K562 (cell line): Measurements from ENCODE around the gene MOB3B. TPM values are rescaled to one million over a fixed set of nuclear protein-coding genes. Genes with fewer than 3 reads are reported as not detected.

Experiments used
- ATAC-seq: fragments of 200-7000 bp; cut with Tn5 transposase; 3 replicates; pipeline ENCODE4 v1.9.1; 2020; ENCODE audit warnings: moderate library complexity
- BruUV-seq: library from RNA; stranded (reverse); fragments of 400-500 nt; replicated peaks from 2 replicates; lab custom pipeline; 2021; lab: Mats Ljungman, UMichigan
- CTCF ChIA-PET: fragments of 300-600 bp; formaldehyde crosslinking; extraction: SDS; loops from one replicate; lab custom pipeline; 2021; ENCODE audit warnings: low intra/inter-chr PET ratio; lab: Yijun Ruan, JAX
- POLR2A ChIA-PET: fragments of 300-600, 350-650 bp; sonication (Branson Sonifier 250); formaldehyde crosslinking; extraction: SDS; loops from one replicate; lab custom pipeline; 2021; ENCODE audit warnings: antibody characterized with exemption, inconsistent platforms; lab: Yijun Ruan, JAX
- DNase-seq, 4 experiments: peaks; one replicate each; pipeline versions ENCODE4 v3.0.0 to v3.0.0-alpha.2; 2011 to 2018; ENCODE audit warnings: low spot score in 3 of 4, mixed read lengths in 3 of 4; ENCODE audit errors: extremely low read depth in 1 of 4
- FAIRE-seq: peaks from 2 replicates; lab custom pipeline; 2011; peaks lifted over from hg19 to GRCh38; lab: Jason Lieb, UNC
- H2AFZ ChIP-seq: 2 replicates; pipeline ENCODE4 v1.6.0; 2011; ENCODE audit warnings: low read depth, low read length, control low read depth, inconsistent platforms
- H3K27ac ChIP-seq: fragments of 200-600 bp; 3 replicates; pipeline ENCODE4 v1.8.0; 2011; ENCODE audit warnings: low read depth, mild to moderate bottlenecking, control low read depth, inconsistent platforms, low read length, moderate library complexity, mixed read lengths; ENCODE audit errors: extremely low read depth
- H3K27me3 ChIP-seq, 2 experiments: fragments of 300-600 bp in 1 of 2; 2 replicates in 1 of 2; 3 replicates in 1 of 2; pipeline versions ENCODE4 v1.6.0 to v1.8.0; 2011; ENCODE audit warnings: inconsistent platforms in 2 of 2, low read length in 2 of 2, mild to moderate bottlenecking in 1 of 2, mixed read lengths in 1 of 2, moderate library complexity in 1 of 2; ENCODE audit not compliant: control insufficient read depth in 2 of 2, insufficient read depth in 2 of 2
- H3K36me3 ChIP-seq: fragments of 300-600 bp; 3 replicates; pipeline ENCODE4 v1.8.0; 2011; ENCODE audit warnings: mild to moderate bottlenecking, low read length, inconsistent platforms; ENCODE audit not compliant: control insufficient read depth, insufficient read depth
- H3K4me1 ChIP-seq, 2 experiments: fragments of 200-600 bp in 1 of 2; replicated peaks in 1 of 2; 2 replicates in 1 of 2; 3 replicates in 1 of 2; pipeline versions ENCODE4 v1.5.1 to v1.8.0; 2011; ENCODE audit warnings: inconsistent platforms in 2 of 2, low read length in 2 of 2, mild to moderate bottlenecking in 1 of 2, mixed read lengths in 1 of 2, moderate library complexity in 1 of 2; ENCODE audit not compliant: control insufficient read depth in 2 of 2, insufficient read depth in 2 of 2
- H3K4me2 ChIP-seq: 2 replicates; pipeline ENCODE4 v1.6.1; 2011; ENCODE audit warnings: low read length, control low read depth, inconsistent platforms, mixed read lengths; ENCODE audit not compliant: insufficient read depth
- H3K4me3 ChIP-seq: fragments of 200-600 bp; sonication (generic), shearing (Covaris generic); 2 replicates; pipeline ENCODE4 v1.5.1; 2016; ENCODE audit warnings: control low read depth, inconsistent platforms
- H3K79me2 ChIP-seq: fragments of 200-600 bp; 3 replicates; pipeline ENCODE4 v1.8.0; 2011; ENCODE audit warnings: low read length, inconsistent platforms; ENCODE audit not compliant: control insufficient read depth, insufficient read depth
- H3K9ac ChIP-seq, 2 experiments: 2 replicates each; pipeline versions ENCODE4 v1.6.0 to v1.6.1; 2011; ENCODE audit warnings: low read depth in 2 of 2, low read length in 2 of 2, control low read depth in 1 of 2, inconsistent platforms in 1 of 2, mild to moderate bottlenecking in 1 of 2, mixed read lengths in 1 of 2; ENCODE audit not compliant: insufficient read depth in 1 of 2
- H3K9me1 ChIP-seq: one replicate; pipeline ENCODE4 v1.6.0; 2011; ENCODE audit warnings: inconsistent platforms, mild to moderate bottlenecking, low read length, moderate library complexity; ENCODE audit not compliant: control insufficient read depth, insufficient read depth
- H3K9me3 ChIP-seq: replicated peaks from 2 replicates; pipeline ENCODE4 v1.5.1; 2011; ENCODE audit warnings: low read depth, low read length, inconsistent platforms; ENCODE audit not compliant: control insufficient read depth, insufficient read depth
- H4K20me1 ChIP-seq: replicated peaks from 2 replicates; pipeline ENCODE4 v1.6.1; 2011; ENCODE audit warnings: low read length, inconsistent platforms, mixed read lengths; ENCODE audit not compliant: control insufficient read depth, insufficient read depth
- ATF3 ChIP-seq, 2 experiments: fragments of 450-650 bp in 1 of 2; sonication (generic) in 1 of 2; formaldehyde crosslinking in 1 of 2; IDR thresholded peaks in 1 of 2; conservative IDR thresholded peaks in 1 of 2; 2 replicates each; pipeline versions ENCODE4 v1.6.1 to v1.8.1; 2016 to 2023; ENCODE audit warnings: mild to moderate bottlenecking in 2 of 2, moderate library complexity in 2 of 2, inconsistent platforms in 1 of 2, missing genetic modification reagents in 1 of 2
- ELK3 ChIP-seq: fragments of 450-650 bp; formaldehyde crosslinking; IDR thresholded peaks from 2 replicates; pipeline ENCODE4 v1.4.0; 2020; ENCODE audit warnings: mild to moderate bottlenecking
- HNRNPUL1 ChIP-seq: fragments of 200-400 bp; formaldehyde crosslinking; IDR thresholded peaks from 2 replicates; pipeline ENCODE4 v1.6.1; 2017; ENCODE audit warnings: low read length
- JUN ChIP-seq, 2 experiments: sonication (generic) in 1 of 2; formaldehyde crosslinking in 1 of 2; IDR thresholded peaks; 2 replicates each; pipeline versions ENCODE4 v1.6.1 to v1.8.0; 2012 to 2022; ENCODE audit warnings: borderline replicate concordance in 2 of 2, mild to moderate bottlenecking in 2 of 2, improper control_type of control experiment in 1 of 2, low read depth in 1 of 2, low read length in 1 of 2, missing genetic modification reagents in 1 of 2
- MEF2D ChIP-seq: conservative IDR thresholded peaks from 2 replicates; pipeline ENCODE4 v1.6.1; 2016; ENCODE audit warnings: low read depth, missing genetic modification characterization, missing compliant biosample characterization
- MYC ChIP-seq, 2 experiments: fragments of 250-450 bp in 1 of 2; sonication (Bioruptor Pico) in 1 of 2; IDR thresholded peaks; 2 replicates each; pipeline versions ENCODE4 v1.5.1 to v1.6.1; 2012 to 2021; ENCODE audit warnings: low read depth in 2 of 2, borderline replicate concordance in 1 of 2, improper control_type of control experiment in 1 of 2, low read length in 1 of 2, mild to moderate bottlenecking in 1 of 2, moderate library complexity in 1 of 2
- NKRF ChIP-seq: fragments of 450-650 bp; IDR thresholded peaks from 2 replicates; pipeline ENCODE4 v1.6.1; 2016; ENCODE audit warnings: borderline replicate concordance
- ZBTB2 ChIP-seq: fragments of 450-650 bp; IDR thresholded peaks from 2 replicates; pipeline ENCODE4 v1.6.1; 2016; ENCODE audit warnings: antibody characterized with exemption
- ZFPM2 ChIP-seq: fragments of 250-450 bp; sonication (Bioruptor Pico); IDR thresholded peaks from 2 replicates; pipeline ENCODE4 v1.5.1; 2022; ENCODE audit warnings: mild to moderate bottlenecking
- ZNF586 ChIP-seq: fragments of 450-650 bp; formaldehyde crosslinking; conservative IDR thresholded peaks from 2 replicates; pipeline ENCODE4 v1.4.0; 2020; ENCODE audit warnings: mild to moderate bottlenecking, moderate library complexity
- ZNF77 ChIP-seq: fragments of 250-450 bp; sonication (Bioruptor Pico); IDR thresholded peaks from 2 replicates; pipeline ENCODE4 v1.5.0; 2020
- WGBS: fragments of 100-300 bp; shearing (Covaris generic); methylation state at CpG from one replicate; pipeline ENCODE4 v1.1.6; 2016; ENCODE audit warnings: low coverage, mixed read lengths; ENCODE audit not compliant: insufficient coverage; ENCODE audit errors: missing lambda C conversion rate; 5-methylcytosine and 5-hydroxymethylcytosine counted together
- in situ Hi-C: fragments of 300-500 bp; cut with MboI; formaldehyde crosslinking; loops from 4 replicates; pipeline ENCODE4 v1.15.0; 2018; ENCODE audit warnings: inconsistent platforms, mixed read lengths
- intact Hi-C: fragments of 100-400 bp; cut with micrococcal nuclease; formaldehyde crosslinking; loops from 2 replicates; pipeline ENCODE4 v1.14.2; 2022
- polyA plus RNA-seq, 8 experiments: library from polyadenylated mRNA; depleted of rRNA in 4 of 8; stranded (reverse) in 5 of 8; unstranded in 3 of 8; fragments of >200 nt; fragmentation: Nextera tagmentation in 2 of 8; fragmentation: Illumina TruSeq in 1 of 8; extraction: Ambion mirVana in 2 of 8; extraction: Trizol in 1 of 8; gene quantifications; 2 replicates each; pipeline versions ENCODE4 v1.2.1 to v1.2.3, GENCODE V29; 2011 to 2014; ENCODE audit warnings: inconsistent platforms in 1 of 8, missing spikeins in 1 of 8
- total RNA-seq, 7 experiments: library from RNA; depleted of rRNA in 6 of 7; stranded (reverse); fragments of >200 nt in 6 of 7; fragmentation: Illumina TruSeq in 2 of 7; extraction: Trizol in 2 of 7; gene quantifications; 2 replicates each; pipeline versions ENCODE4 v1.2.1 to v1.2.3, GENCODE V29; 2011 to 2021; ENCODE audit warnings: low replicate concordance in 1 of 7

MOB3B gene
- total and polyA plus RNA-seq, 9 of the 15 experiments (the other 6 are each of a cell fraction or from before 2014, with no cell fraction given): 3.6 to 12.8 (median 7.2) TPM

- TF ChIP-seq ATF3 (IDR thresholded peaks at IDR 0.05): peak; percentile 68
- TF ChIP-seq ATF3 (CRISPR knock-in tag; conservative IDR thresholded peaks at IDR 0.05): no peak
- TF ChIP-seq MEF2D (tag): no peak
These were observed 152.3 kb downstream of the MOB3B start (continued) for GRCh38 chr9:27377147-27377807.

GRCh38 chr9:27373851-27374250, 155.8 kb downstream of the MOB3B start:
- Histone ChIP-seq H3K9me1 (no peaks in the 10 kb centered on the region), H3K27me3 (no peaks in the 10 kb centered on the region), H3K4me3 (no peak overlapping the region), H3K27ac (no peak overlapping the region), H3K9me3 (no peaks in the 10 kb centered on the region), H3K4me1 (peaks cover 0 to 17% of the 10 kb centered on the region in 2 experiments; a peak in 3 of 5 replicates), H3K79me2 (peaks cover 18% of the 10 kb centered on the region; the same call in 2 of the 3 replicates), H2AFZ (no peak overlapping the region), H3K36me3 (no peaks in the 10 kb centered on the region), H3K4me2 (no peak overlapping the region), H3K9ac (no peak overlapping the region), H4K20me1 (no peaks in the 10 kb centered on the region)
- BruUV-seq: no TSS peak
- in situ Hi-C loops: no loop called here
- DNase-seq: peak in 2 of 4 experiments; percentile 4 to 5
- WGBS: no CpG with 5 or more reads among the region's 4 CpGs
- ChIA-PET POLR2A (no interaction called here), CTCF (no interaction called here)
- FAIRE-seq: no peak
- intact Hi-C loops: no loop called here
- ATAC-seq: no peak; the same call in 2 of the 3 replicates
- TF ChIP-seq ZNF77 (no peak), JUN (IDR thresholded peaks at IDR 0.05; ENCODE audit: borderline replicate concordance, low read depth, low read length) (no peak), JUN (CRISPR knock-in tag; IDR thresholded peaks at IDR 0.05; ENCODE audit: borderline replicate concordance) (no peak), MYC (IDR thresholded peaks at IDR 0.05; ENCODE audit: low read depth, low read length) (no peak), MYC (CRISPR knock-in tag; IDR thresholded peaks at IDR 0.05; ENCODE audit: borderline replicate concordance, low read depth) (no peak), HNRNPUL1 (no peak), ELK3 (CRISPR knock-in tag) (no peak), ZNF586 (CRISPR knock-in tag) (no peak), ZBTB2 (no peak), ZFPM2 (CRISPR knock-in tag) (no peak), NKRF (no peak)
